Rectal smooth muscle tissue (tissue), 1 donor: Measurements from ENCODE around the gene PNLIPRP3.
"Not testable (repeated sequence)": the region's sequence is repeated elsewhere in the genome, so short reads cannot be mapped to it uniquely, and the experiment has no call there.

Experiments used
- H3K27ac ChIP-seq: one replicate; pipeline ENCODE4 v1.7.0; 2013; ENCODE audit warnings: low read depth, low read length, inconsistent platforms
- H3K27me3 ChIP-seq: one replicate; pipeline ENCODE4 v1.7.0; 2013; ENCODE audit warnings: low read length; ENCODE audit not compliant: control insufficient read depth, insufficient read depth
- H3K36me3 ChIP-seq: one replicate; pipeline ENCODE4 v1.7.0; 2013; ENCODE audit warnings: low read length; ENCODE audit not compliant: control insufficient read depth, insufficient read depth
- H3K4me1 ChIP-seq: one replicate; pipeline ENCODE4 v1.7.0; 2013; ENCODE audit warnings: low read length; ENCODE audit not compliant: control insufficient read depth, insufficient read depth
- H3K4me3 ChIP-seq: one replicate; pipeline ENCODE4 v1.7.0; 2013; ENCODE audit warnings: low read length
- H3K9ac ChIP-seq: one replicate; pipeline ENCODE4 v1.7.0; 2013; ENCODE audit warnings: low read length

Gene PNLIPRP3

GRCh38 chr10:116427671-116428070 lies at the start of gene PNLIPRP3:
Gene PNLIPRP3, plus strand, starts transcription at chr10:116427847. Its CDS starts 166 bp downstream, at chr10:116428013.
- no peak within 1 kb of the TSS for H3K4me3 ChIP-seq
- no peaks in the 10 kb centered on the region for H3K36me3 ChIP-seq
- H3K27me3 ChIP-seq, result no peaks in the 10 kb centered on the region
- no peak within 1 kb of the TSS for H3K9ac ChIP-seq
- no peaks in the 10 kb centered on the region for H3K4me1 ChIP-seq
- no peak within 1 kb of the TSS for H3K27ac ChIP-seq

GRCh38 chr10:116382290-116382689 lies 45.4 kb upstream of the PNLIPRP3 start:
- Histone ChIP-seq H3K9ac (no peak overlapping the region), H3K4me3 (no peak overlapping the region), H3K4me1 (no peaks in the 10 kb centered on the region), H3K27ac (no peak overlapping the region), H3K36me3 (no peaks in the 10 kb centered on the region), H3K27me3 (no peaks in the 10 kb centered on the region)

- H3K27ac ChIP-seq, result no peak overlapping the region
- no peaks in the 10 kb centered on the region for H3K4me1 ChIP-seq
- no peaks in the 10 kb centered on the region for H3K27me3 ChIP-seq
- no peaks in the 10 kb centered on the region for H3K36me3 ChIP-seq
- no peak overlapping the region for H3K4me3 ChIP-seq
- no peak overlapping the region for H3K9ac ChIP-seq
These were observed 42.3 kb upstream of the PNLIPRP3 start for GRCh38 chr10:116385311-116385710.

- H3K36me3 ChIP-seq, result no peaks in the 10 kb centered on the region
- no peak overlapping the region for H3K27ac ChIP-seq
- H3K4me3 ChIP-seq, result no peak overlapping the region
- no peaks in the 10 kb centered on the region for H3K4me1 ChIP-seq
- no peak overlapping the region for H3K9ac ChIP-seq
- H3K27me3 ChIP-seq, result no peaks in the 10 kb centered on the region
These were observed 41.4 kb upstream of the PNLIPRP3 start for GRCh38 chr10:116385994-116386809.

GRCh38 chr10:116393246-116393831 lies 34.3 kb upstream of the PNLIPRP3 start:
- H3K27ac ChIP-seq, H3K4me3 ChIP-seq, H3K9ac ChIP-seq, H3K27me3 ChIP-seq, H3K36me3 ChIP-seq, H3K4me1 ChIP-seq: not testable (repeated sequence)

- H3K4me1 ChIP-seq, result no peaks in the 10 kb centered on the region
- no peaks in the 10 kb centered on the region for H3K27me3 ChIP-seq
- H3K9ac ChIP-seq, result no peak overlapping the region
- H3K27ac ChIP-seq, result no peak overlapping the region
- no peak overlapping the region for H3K4me3 ChIP-seq
- H3K36me3 ChIP-seq, result no peaks in the 10 kb centered on the region
These were observed 32.2 kb upstream of the PNLIPRP3 start for GRCh38 chr10:116395223-116395985.

- no peak overlapping the region for H3K4me3 ChIP-seq
- H3K36me3 ChIP-seq, result no peaks in the 10 kb centered on the region
- no peaks in the 10 kb centered on the region for H3K4me1 ChIP-seq
- H3K27me3 ChIP-seq, result no peaks in the 10 kb centered on the region
- no peak overlapping the region for H3K9ac ChIP-seq
- no peak overlapping the region for H3K27ac ChIP-seq
These were observed 29.4 kb upstream of the PNLIPRP3 start for GRCh38 chr10:116398224-116398623.

GRCh38 chr10:116402858-116403257 lies 24.8 kb upstream of the PNLIPRP3 start:
- Histone ChIP-seq H3K27me3 (no peaks in the 10 kb centered on the region), H3K36me3 (no peaks in the 10 kb centered on the region), H3K4me3 (no peak overlapping the region), H3K9ac (no peak overlapping the region), H3K27ac (no peak overlapping the region), H3K4me1 (no peaks in the 10 kb centered on the region)

- Histone ChIP-seq H3K9ac (no peak overlapping the region), H3K4me3 (no peak overlapping the region), H3K27ac (no peak overlapping the region), H3K36me3 (no peaks in the 10 kb centered on the region), H3K27me3 (no peaks in the 10 kb centered on the region), H3K4me1 (no peaks in the 10 kb centered on the region)
These were observed 23.9 kb upstream of the PNLIPRP3 start for GRCh38 chr10:116403740-116404250.

- no peaks in the 10 kb centered on the region for H3K27me3 ChIP-seq
- no peak overlapping the region for H3K4me3 ChIP-seq
- no peaks in the 10 kb centered on the region for H3K4me1 ChIP-seq
- no peak overlapping the region for H3K9ac ChIP-seq
- H3K27ac ChIP-seq, result no peak overlapping the region
- no peaks in the 10 kb centered on the region for H3K36me3 ChIP-seq
These were observed 18.9 kb upstream of the PNLIPRP3 start for GRCh38 chr10:116408719-116409118.

GRCh38 chr10:116410351-116410750 lies 17.3 kb upstream of the PNLIPRP3 start:
- no peak overlapping the region for H3K4me3 ChIP-seq
- no peak overlapping the region for H3K27ac ChIP-seq
- H3K27me3 ChIP-seq, result no peaks in the 10 kb centered on the region
- no peak overlapping the region for H3K9ac ChIP-seq
- no peaks in the 10 kb centered on the region for H3K4me1 ChIP-seq
- no peaks in the 10 kb centered on the region for H3K36me3 ChIP-seq

GRCh38 chr10:116417821-116418220 lies 9.8 kb upstream of the PNLIPRP3 start:
- no peaks in the 10 kb centered on the region for H3K4me1 ChIP-seq
- no peaks in the 10 kb centered on the region for H3K36me3 ChIP-seq
- H3K27me3 ChIP-seq, result no peaks in the 10 kb centered on the region
- no peak overlapping the region for H3K27ac ChIP-seq
- no peak overlapping the region for H3K9ac ChIP-seq
- H3K4me3 ChIP-seq, result no peak overlapping the region
